ENCODE results near the gene C11orf86.
"Not testable (repeated sequence)": the region's sequence is repeated elsewhere in the genome, so short reads cannot be mapped to it uniquely, and the experiment has no call there.

Gene C11orf86

DNA sequence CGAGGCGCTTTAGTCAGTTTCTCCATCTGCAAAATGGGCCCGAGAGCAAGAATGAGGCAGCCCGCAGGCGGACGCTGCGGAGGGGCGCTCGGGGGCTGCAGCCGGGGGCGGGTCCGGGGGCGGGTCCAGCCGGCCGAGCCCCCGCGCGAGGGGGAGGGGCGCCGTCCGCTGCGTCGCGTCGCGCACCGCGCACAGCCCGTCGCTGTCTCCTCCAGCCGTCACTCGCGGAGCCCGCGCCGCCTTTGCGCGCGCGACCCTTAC, 17.2 kb upstream of the C11orf86 start:
- H3K4me1 ChIP-seq (ENCODE audit: insufficient read depth, low read length) = peaks cover 25% of the 10 kb centered on the region
- DNase-seq = no peak
- H4K20me1 ChIP-seq (ENCODE audit: insufficient read depth, low read length) = no peaks in the 10 kb centered on the region
- 0 out of 2 replicates have a peak, but pooled peaks cover 3% of the 10 kb centered on the region for H3K36me3 ChIP-seq (ENCODE audit: insufficient read depth, low read length)
- H2AFZ ChIP-seq (ENCODE audit: low read depth, low read length) = peak overlapping the region; percentile 90
- no peak for TF ChIP-seq EZH2 (IDR thresholded peaks at IDR 0.05; ENCODE audit: borderline replicate concordance, low read depth, low read length, severe bottlenecking)
- TF ChIP-seq, protein P1, sequence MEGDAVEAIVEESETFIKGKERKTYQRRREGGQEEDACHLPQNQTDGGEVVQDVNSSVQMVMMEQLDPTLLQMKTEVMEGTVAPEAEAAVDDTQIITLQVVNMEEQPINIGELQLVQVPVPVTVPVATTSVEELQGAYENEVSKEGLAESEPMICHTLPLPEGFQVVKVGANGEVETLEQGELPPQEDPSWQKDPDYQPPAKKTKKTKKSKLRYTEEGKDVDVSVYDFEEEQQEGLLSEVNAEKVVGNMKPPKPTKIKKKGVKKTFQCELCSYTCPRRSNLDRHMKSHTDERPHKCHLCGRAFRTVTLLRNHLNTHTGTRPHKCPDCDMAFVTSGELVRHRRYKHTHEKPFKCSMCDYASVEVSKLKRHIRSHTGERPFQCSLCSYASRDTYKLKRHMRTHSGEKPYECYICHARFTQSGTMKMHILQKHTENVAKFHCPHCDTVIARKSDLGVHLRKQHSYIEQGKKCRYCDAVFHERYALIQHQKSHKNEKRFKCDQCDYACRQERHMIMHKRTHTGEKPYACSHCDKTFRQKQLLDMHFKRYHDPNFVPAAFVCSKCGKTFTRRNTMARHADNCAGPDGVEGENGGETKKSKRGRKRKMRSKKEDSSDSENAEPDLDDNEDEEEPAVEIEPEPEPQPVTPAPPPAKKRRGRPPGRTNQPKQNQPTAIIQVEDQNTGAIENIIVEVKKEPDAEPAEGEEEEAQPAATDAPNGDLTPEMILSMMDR (IDR thresholded peaks at IDR 0.05; ENCODE audit: borderline replicate concordance, extremely low read depth, low read length, poor library complexity, severe bottlenecking) = no peak
- peak overlapping the region; percentile 68; the same call in 1 of the 2 replicates for H3K27ac ChIP-seq (ENCODE audit: low read length)
- peak overlapping the region; percentile 46 for H3K9ac ChIP-seq (ENCODE audit: low read depth, low read length)
- no peaks in the 10 kb centered on the region for H3K27me3 ChIP-seq (ENCODE audit: insufficient read depth, low read length, poor library complexity)
- peak overlapping the region; percentile 87 for H3K4me2 ChIP-seq (ENCODE audit: insufficient read depth, low read length)
- H3K4me3 ChIP-seq (ENCODE audit: low read depth in 1 of 2, low read length in 2 of 2) = peak overlapping the region; percentile 38 to 90; a peak in 3 of 4 replicates
- H3K79me2 ChIP-seq (ENCODE audit: insufficient read depth, low read length) = no peaks in the 10 kb centered on the region; the same call in 1 of the 2 replicates
- peak; percentile 45 for ATAC-seq (ENCODE audit: insufficient read depth, low read depth)
- no peaks in the 10 kb centered on the region for H3K9me3 ChIP-seq (ENCODE audit: insufficient read depth, low read length, severe bottlenecking)

DNA sequence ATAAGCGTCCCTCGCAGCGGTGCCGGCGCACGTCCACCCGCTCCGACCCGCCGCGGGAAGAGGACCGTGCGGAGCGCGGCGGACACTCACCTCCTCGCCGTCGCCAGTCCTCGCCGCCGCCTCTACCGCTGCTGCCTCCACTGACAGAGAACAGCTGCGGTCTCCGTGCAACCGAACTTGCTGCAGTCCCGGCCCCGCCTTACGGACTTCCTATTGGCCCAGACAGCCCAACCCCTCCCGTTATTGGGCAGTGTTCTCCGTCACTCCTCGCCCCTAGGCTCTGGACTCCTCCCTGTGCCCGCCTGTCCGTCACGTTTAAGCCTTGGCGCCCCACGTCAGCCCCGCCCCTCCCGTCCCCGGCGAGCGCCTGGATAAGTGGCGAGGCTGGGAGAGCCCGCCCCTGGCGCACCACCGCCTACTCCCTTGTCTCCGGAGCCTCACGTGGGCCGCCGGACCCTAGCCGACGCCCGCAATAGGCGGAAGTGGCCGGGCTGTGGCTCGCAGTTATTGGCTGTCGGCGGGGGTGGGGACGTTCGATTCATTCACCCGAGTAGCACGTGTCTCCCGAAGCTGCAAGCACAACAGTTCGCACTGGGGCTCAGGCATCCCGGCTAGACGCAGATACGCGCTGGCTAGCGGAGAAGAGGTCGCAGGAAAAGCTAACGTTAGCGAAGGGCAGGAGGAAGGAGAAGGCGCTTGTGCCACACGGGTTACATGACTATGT, 16.7 kb upstream of the C11orf86 start, which contains the start of gene PC:
Gene PC (minus strand): TSS at position 152 of the 724 bp plus-strand sequence. CDS start 86,224 bp downstream, outside the sequence.
- Histone ChIP-seq H3K4me1 (ENCODE audit: insufficient read depth, low read length) (peaks cover 25% of the 10 kb centered on the region), H3K79me2 (ENCODE audit: insufficient read depth, low read length) (no peaks in the 10 kb centered on the region; the same call in 1 of the 2 replicates), H3K9me3 (ENCODE audit: insufficient read depth, low read length, severe bottlenecking) (no peaks in the 10 kb centered on the region), H4K20me1 (ENCODE audit: insufficient read depth, low read length) (no peaks in the 10 kb centered on the region), H2AFZ (ENCODE audit: low read depth, low read length) (peak within 1 kb of the TSS; percentile 91), H3K9ac (ENCODE audit: low read depth, low read length) (peak within 1 kb of the TSS; percentile 46), H3K27me3 (ENCODE audit: insufficient read depth, low read length, poor library complexity) (no peaks in the 10 kb centered on the region), H3K4me2 (ENCODE audit: insufficient read depth, low read length) (peak within 1 kb of the TSS; percentile 87), H3K27ac (ENCODE audit: low read length) (peak within 1 kb of the TSS; percentile 68), H3K4me3 (ENCODE audit: low read depth in 1 of 2, low read length in 2 of 2) (peak within 1 kb of the TSS; percentile 38 to 90; a peak in 3 of 4 replicates), H3K36me3 (ENCODE audit: insufficient read depth, low read length) (0 out of 2 replicates have a peak, but pooled peaks cover 3% of the 10 kb centered on the region)
- DNase-seq = peak; percentile 100
- ATAC-seq (ENCODE audit: insufficient read depth, low read depth) = peak; percentile 92
- TF ChIP-seq, protein P1 (IDR thresholded peaks at IDR 0.05; ENCODE audit: borderline replicate concordance, extremely low read depth, low read length, poor library complexity, severe bottlenecking) = no peak
- TF ChIP-seq EZH2 (IDR thresholded peaks at IDR 0.05; ENCODE audit: borderline replicate concordance, low read depth, low read length, severe bottlenecking) = no peak

DNA sequence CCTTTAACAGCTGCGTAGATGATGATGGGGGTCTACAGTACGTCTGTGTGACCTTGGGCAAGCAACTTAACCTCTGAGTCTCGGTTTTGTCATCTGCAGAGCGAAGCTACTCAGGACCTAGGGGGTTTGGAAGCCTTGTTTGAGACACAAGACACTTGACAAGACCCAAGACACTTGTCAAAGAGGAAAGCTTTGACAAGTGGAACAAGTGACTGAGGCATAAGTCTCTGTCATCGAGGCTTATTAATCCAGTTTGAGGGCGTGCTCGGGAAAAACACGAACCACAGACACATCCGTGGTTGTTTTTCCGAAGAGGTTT, 16.2 kb upstream of the C11orf86 start:
- H3K4me1 ChIP-seq (ENCODE audit: insufficient read depth, low read length) = peaks cover 25% of the 10 kb centered on the region
- ATAC-seq (ENCODE audit: insufficient read depth, low read depth) (no peak), DNase-seq (no peak)
- peak overlapping the region; percentile 91 for H2AFZ ChIP-seq (ENCODE audit: low read depth, low read length)
- peak overlapping the region; percentile 87 for H3K4me2 ChIP-seq (ENCODE audit: insufficient read depth, low read length)
- 0 out of 2 replicates have a peak, but pooled peaks cover 3% of the 10 kb centered on the region for H3K36me3 ChIP-seq (ENCODE audit: insufficient read depth, low read length)
- H3K9me3 ChIP-seq (ENCODE audit: insufficient read depth, low read length, severe bottlenecking) = no peaks in the 10 kb centered on the region
- no peaks in the 10 kb centered on the region for H4K20me1 ChIP-seq (ENCODE audit: insufficient read depth, low read length)
- no peaks in the 10 kb centered on the region; the same call in 1 of the 2 replicates for H3K79me2 ChIP-seq (ENCODE audit: insufficient read depth, low read length)
- peak overlapping the region; percentile 45 for H3K27ac ChIP-seq (ENCODE audit: low read length)
- no peaks in the 10 kb centered on the region for H3K27me3 ChIP-seq (ENCODE audit: insufficient read depth, low read length, poor library complexity)
- peak overlapping the region; percentile 5 to 90; a peak in 3 of 4 replicates for H3K4me3 ChIP-seq (ENCODE audit: low read depth in 1 of 2, low read length in 2 of 2)
- TF ChIP-seq, protein P1 (IDR thresholded peaks at IDR 0.05; ENCODE audit: borderline replicate concordance, extremely low read depth, low read length, poor library complexity, severe bottlenecking) = no peak
- no peak for TF ChIP-seq EZH2 (IDR thresholded peaks at IDR 0.05; ENCODE audit: borderline replicate concordance, low read depth, low read length, severe bottlenecking)
- H3K9ac ChIP-seq (ENCODE audit: low read depth, low read length) = peak overlapping the region; percentile 46

DNA sequence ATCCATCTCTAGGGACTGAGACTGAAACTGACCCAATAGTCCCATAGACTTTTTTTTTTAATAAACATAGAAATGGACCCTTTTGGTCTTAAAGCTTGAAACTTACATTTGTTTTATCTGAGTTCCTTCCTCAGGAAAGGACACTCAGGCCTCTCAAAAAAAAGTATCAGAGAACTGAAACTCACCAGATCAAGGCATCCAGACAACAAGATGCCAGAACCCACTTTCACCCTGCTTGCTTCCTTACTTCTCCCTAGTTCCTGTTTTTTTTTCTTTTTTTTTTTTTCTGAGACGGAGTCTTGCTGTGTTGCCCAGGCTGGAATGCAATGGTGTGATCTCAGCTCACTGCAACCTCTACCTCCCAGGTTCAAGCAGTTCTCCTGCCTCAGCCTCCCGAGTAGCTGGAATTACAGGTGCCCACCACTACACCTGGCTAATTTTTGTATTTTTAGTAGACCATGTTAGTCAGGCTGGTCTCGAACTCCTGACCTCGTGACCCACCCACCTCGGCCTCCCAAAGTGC, 13.4 kb upstream of the C11orf86 start:
- not testable (repeated sequence) for H3K36me3 ChIP-seq (ENCODE audit: insufficient read depth, low read length); H3K27ac ChIP-seq (ENCODE audit: low read length); H3K9ac ChIP-seq (ENCODE audit: low read depth, low read length); H3K9me3 ChIP-seq (ENCODE audit: insufficient read depth, low read length, severe bottlenecking); H3K4me3 ChIP-seq (ENCODE audit: low read depth in 1 of 2, low read length in 2 of 2); DNase-seq; H3K79me2 ChIP-seq (ENCODE audit: insufficient read depth, low read length); H2AFZ ChIP-seq (ENCODE audit: low read depth, low read length); ATAC-seq (ENCODE audit: insufficient read depth, low read depth); H4K20me1 ChIP-seq (ENCODE audit: insufficient read depth, low read length); H3K27me3 ChIP-seq (ENCODE audit: insufficient read depth, low read length, poor library complexity); H3K4me2 ChIP-seq (ENCODE audit: insufficient read depth, low read length)
- peaks cover 23% of the 10 kb centered on the region for H3K4me1 ChIP-seq (ENCODE audit: insufficient read depth, low read length)
